ENCODE measurements around the gene TP53TG5.

DNA sequence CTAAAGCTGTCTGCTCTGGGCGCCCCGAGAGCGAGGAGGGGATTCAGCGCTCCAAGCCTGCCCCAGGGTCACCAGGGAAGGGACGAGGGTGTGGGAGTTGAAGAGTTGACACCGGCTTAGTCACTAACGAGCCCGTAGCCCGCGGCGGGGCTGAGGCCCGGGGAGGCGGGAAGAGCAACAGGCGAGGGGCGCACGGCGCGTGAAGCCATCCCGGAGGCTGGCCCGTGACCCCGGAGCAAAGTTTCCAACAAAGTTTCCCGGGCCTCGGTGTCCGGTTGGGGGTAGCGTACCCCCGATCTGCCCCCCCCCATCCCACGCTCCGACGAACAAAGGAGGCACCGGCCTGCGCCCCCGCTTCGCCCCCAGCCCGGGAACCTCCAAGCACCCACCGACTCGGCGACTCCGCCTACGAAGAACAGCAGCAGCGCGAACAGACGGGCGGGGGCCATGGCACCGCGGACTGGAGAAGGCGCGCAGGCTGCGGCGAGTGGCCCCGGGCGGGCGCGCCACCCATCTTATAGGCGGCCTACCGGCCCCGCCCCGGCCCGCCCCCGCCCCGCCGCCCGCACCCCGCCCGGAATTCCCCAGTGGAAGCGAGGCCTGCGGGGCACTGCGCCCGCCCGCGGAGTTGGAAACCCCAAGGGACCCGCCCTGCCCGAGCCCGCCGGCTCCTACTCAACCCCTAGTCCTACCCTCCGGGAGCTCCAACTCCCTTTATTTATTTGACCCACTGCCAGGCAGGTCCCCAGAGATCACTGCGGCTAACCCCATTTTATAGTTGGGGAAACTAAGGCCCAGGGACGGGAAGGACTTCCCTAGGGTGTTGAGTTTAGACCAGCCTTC lies 30.0 kb downstream of the TP53TG5 start, which contains the start of gene SDC4:
- TF ChIP-seq, protein P1, sequence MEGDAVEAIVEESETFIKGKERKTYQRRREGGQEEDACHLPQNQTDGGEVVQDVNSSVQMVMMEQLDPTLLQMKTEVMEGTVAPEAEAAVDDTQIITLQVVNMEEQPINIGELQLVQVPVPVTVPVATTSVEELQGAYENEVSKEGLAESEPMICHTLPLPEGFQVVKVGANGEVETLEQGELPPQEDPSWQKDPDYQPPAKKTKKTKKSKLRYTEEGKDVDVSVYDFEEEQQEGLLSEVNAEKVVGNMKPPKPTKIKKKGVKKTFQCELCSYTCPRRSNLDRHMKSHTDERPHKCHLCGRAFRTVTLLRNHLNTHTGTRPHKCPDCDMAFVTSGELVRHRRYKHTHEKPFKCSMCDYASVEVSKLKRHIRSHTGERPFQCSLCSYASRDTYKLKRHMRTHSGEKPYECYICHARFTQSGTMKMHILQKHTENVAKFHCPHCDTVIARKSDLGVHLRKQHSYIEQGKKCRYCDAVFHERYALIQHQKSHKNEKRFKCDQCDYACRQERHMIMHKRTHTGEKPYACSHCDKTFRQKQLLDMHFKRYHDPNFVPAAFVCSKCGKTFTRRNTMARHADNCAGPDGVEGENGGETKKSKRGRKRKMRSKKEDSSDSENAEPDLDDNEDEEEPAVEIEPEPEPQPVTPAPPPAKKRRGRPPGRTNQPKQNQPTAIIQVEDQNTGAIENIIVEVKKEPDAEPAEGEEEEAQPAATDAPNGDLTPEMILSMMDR (conservative IDR thresholded peaks at IDR 0.05; ENCODE audit: low read depth in 2 of 2): no peak
- TF ChIP-seq EZH2phosphoT487 (IDR thresholded peaks at IDR 0.05; ENCODE audit: unreplicated experiment) (no peak), EZH2 (IDR thresholded peaks at IDR 0.05; ENCODE audit: low read depth, unreplicated experiment) (no peak), POLR2AphosphoS5 (IDR thresholded peaks at IDR 0.05; ENCODE audit: low read depth) (peak; percentile 96), STAT1 (IDR thresholded peaks at IDR 0.05; ENCODE audit: unreplicated experiment) (no peak)

Data from GM23338 (cell line).